NCI-H226 (cell line): ENCODE results near the gene PPM1L.
"Not testable (repeated sequence)": the region's sequence is repeated elsewhere in the genome, so short reads cannot be mapped to it uniquely, and the experiment has no call there.

Source experiments
- DNase-seq: peaks from one replicate; pipeline ENCODE4 v3.0.0-alpha.2; 2015

PPM1L gene

GRCh38 chr3:160755776-160756304 lies at the start of gene PPM1L:
Gene PPM1L (plus strand): TSS chr3:160756231.
- DNase-seq = peak; percentile 19

- DNase-seq = no peak
Observed at GRCh38 chr3:160707187-160707794, 48.7 kb upstream of the PPM1L start.

GRCh38 chr3:160709477-160710182 lies 46.4 kb upstream of the PPM1L start:
- DNase-seq = no peak

- DNase-seq = not testable (repeated sequence)
Observed at GRCh38 chr3:160713144-160713543, 42.9 kb upstream of the PPM1L start.

GRCh38 chr3:160719710-160720109 lies 36.3 kb upstream of the PPM1L start:
- no peak for DNase-seq

- no peak for DNase-seq
Observed at GRCh38 chr3:160720123-160720746, 35.8 kb upstream of the PPM1L start.

GRCh38 chr3:160722331-160722730 lies 33.7 kb upstream of the PPM1L start:
- DNase-seq = no peak

GRCh38 chr3:160725338-160725737 lies 30.7 kb upstream of the PPM1L start:
- no peak for DNase-seq

- no peak for DNase-seq
Observed at GRCh38 chr3:160735826-160736225, 20.2 kb upstream of the PPM1L start.

- no peak for DNase-seq
Observed at GRCh38 chr3:160738048-160738447, 18.0 kb upstream of the PPM1L start.

- no peak for DNase-seq
Observed at GRCh38 chr3:160739079-160739478, 17.0 kb upstream of the PPM1L start.

- no peak for DNase-seq
Observed at GRCh38 chr3:160746976-160747375, 9.1 kb upstream of the PPM1L start.

GRCh38 chr3:160747422-160747821 lies 8.6 kb upstream of the PPM1L start:
- DNase-seq = no peak

GRCh38 chr3:160748231-160748630 lies 7.8 kb upstream of the PPM1L start:
- no peak for DNase-seq

- DNase-seq = no peak
Observed at GRCh38 chr3:160748787-160749186, 7.2 kb upstream of the PPM1L start.

- no peak for DNase-seq
Observed at GRCh38 chr3:160753953-160754352, 2.1 kb upstream of the PPM1L start.

GRCh38 chr3:160754371-160754854 lies 1.6 kb upstream of the PPM1L start:
- peak; percentile 38 for DNase-seq

GRCh38 chr3:160754855-160755747 lies 930 bp upstream of the PPM1L start:
- peak; percentile 89 for DNase-seq

GRCh38 chr3:160757233-160758106 lies 1.4 kb downstream of the PPM1L start:
- DNase-seq = no peak

- DNase-seq = no peak
Observed at GRCh38 chr3:160758929-160759577, 3.0 kb downstream of the PPM1L start.

- DNase-seq = no peak
Observed at GRCh38 chr3:160763073-160763472, 7.0 kb downstream of the PPM1L start.
